ENCODE measurements around the gene SPECC1.

- no peak for TF ChIP-seq CTCF (IDR thresholded peaks at IDR 0.05)
- TF ChIP-seq POLR2A (IDR thresholded peaks at IDR 0.05), result no peak
Measured at GRCh38 chr17:20072692-20072992, 63.5 kb downstream of the SPECC1 start.
